Smooth muscle cell (in vitro differentiated cells): Measurements from ENCODE around the gene KIF3B. TPM values are rescaled to one million over a fixed set of nuclear protein-coding genes. Genes with fewer than 3 reads are reported as not detected.
"Not testable (repeated sequence)": the region's sequence is repeated elsewhere in the genome, so short reads cannot be mapped to it uniquely, and the experiment has no call there.

Source experiments
- DNase-seq: peaks from one replicate; lab custom pipeline; 2025; ENCODE audit not compliant: unreplicated experiment; lab: John Stamatoyannopoulos, UW
- H2AFZ ChIP-seq: fragments of 200-600 bp; sonication (generic); 2 replicates; pipeline ENCODE4 v1.6.0; 2016; ENCODE audit warnings: antibody characterized with exemption, low read depth, mild to moderate bottlenecking
- H3F3A ChIP-seq: fragments of 200-600 bp; sonication (generic); 2 replicates; pipeline ENCODE4 v1.6.0; 2017; ENCODE audit warnings: antibody characterized with exemption, low read depth
- H3K27ac ChIP-seq: fragments of 200-600 bp; sonication (generic); 2 replicates; pipeline ENCODE4 v1.5.1; 2016; ENCODE audit warnings: low read depth, mild to moderate bottlenecking
- H3K27me3 ChIP-seq: fragments of 200-600 bp; sonication (generic); 2 replicates; pipeline ENCODE4 v1.6.1; 2016; ENCODE audit warnings: low read depth, mild to moderate bottlenecking
- H3K36me3 ChIP-seq: fragments of 200-600 bp; sonication (generic); 2 replicates; pipeline ENCODE4 v1.5.1; 2016; ENCODE audit warnings: low read depth
- H3K4me1 ChIP-seq: fragments of 200-600 bp; sonication (generic); 2 replicates; pipeline ENCODE4 v1.5.1; 2016; ENCODE audit warnings: low read depth
- H3K4me2 ChIP-seq: fragments of 200-600 bp; sonication (generic); 2 replicates; pipeline ENCODE4 v1.6.0; 2016; ENCODE audit warnings: mild to moderate bottlenecking
- H3K4me3 ChIP-seq: fragments of 200-600 bp; sonication (generic); 2 replicates; pipeline ENCODE4 v1.5.1; 2016; ENCODE audit warnings: mild to moderate bottlenecking
- H3K79me2 ChIP-seq: fragments of 200-600 bp; sonication (generic); 2 replicates; pipeline ENCODE4 v1.6.0; 2016; ENCODE audit warnings: low read depth, mild to moderate bottlenecking
- H3K9ac ChIP-seq: fragments of 200-600 bp; sonication (generic); 2 replicates; pipeline ENCODE4 v1.6.0; 2016; ENCODE audit warnings: low read depth
- H3K9me3 ChIP-seq: fragments of 200-600 bp; sonication (generic); replicated peaks from 2 replicates; pipeline ENCODE4 v1.5.1; 2016; ENCODE audit warnings: low read depth
- H4K20me1 ChIP-seq: fragments of 200-600 bp; sonication (generic); 2 replicates; pipeline ENCODE4 v1.6.0; 2016; ENCODE audit warnings: low read depth
- WGBS: methylation state at CpG from one replicate; pipeline ENCODE4 v1.1.7; 2016; ENCODE audit warnings: low lambda C conversion rate; 5-methylcytosine and 5-hydroxymethylcytosine counted together
- polyA plus RNA-seq: library from polyadenylated mRNA; unstranded; fragments of >200 nt; fragmentation: Nextera tagmentation; extraction: Ambion mirVana; gene quantifications from 2 replicates; pipeline ENCODE4 v1.2.1, GENCODE V29; 2016
- total RNA-seq: library from RNA; depleted of rRNA; stranded (reverse); fragments of >200 nt; gene quantifications from 2 replicates; pipeline ENCODE4 v1.2.3, GENCODE V29; 2014
- TF ChIP-seq, protein P1 (sequence below): fragments of 200-600 bp; sonication (generic); IDR thresholded peaks from 2 replicates; pipeline ENCODE4 v1.5.1; 2017; ENCODE audit warnings: borderline replicate concordance, mild to moderate bottlenecking, antibody characterized with exemption; ENCODE audit not compliant: insufficient read depth, poor library complexity, severe bottlenecking

KIF3B gene
- total and polyA plus RNA-seq, 2 experiments from 2014 or later, result 8.2 to 20.0 TPM

DNA sequence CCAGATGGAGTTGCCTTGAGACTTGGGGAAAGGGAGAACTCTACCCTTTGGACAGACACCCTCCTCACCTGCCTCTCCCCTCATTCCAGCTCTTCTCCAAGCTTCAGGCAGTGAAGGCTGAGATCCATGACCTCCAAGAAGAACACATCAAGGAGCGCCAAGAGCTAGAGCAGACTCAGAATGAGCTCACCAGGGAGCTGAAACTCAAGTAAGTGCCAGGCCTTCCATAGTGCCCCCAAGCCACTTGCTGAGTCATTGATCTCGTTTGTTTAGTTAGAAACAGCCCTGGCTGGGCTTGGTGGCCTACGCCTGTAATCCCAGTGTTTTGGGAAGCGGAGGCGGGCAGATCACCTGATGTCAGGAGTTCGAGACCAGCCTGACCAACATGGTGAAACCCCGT is 39.2 kb downstream of the KIF3B start:
- Histone ChIP-seq H3K4me1 (no peaks in the 10 kb centered on the region), H3K27me3 (no peaks in the 10 kb centered on the region), H4K20me1 (peaks cover 34% of the 10 kb centered on the region), H3F3A (no peaks in the 10 kb centered on the region), H3K9ac (no peak overlapping the region), H3K4me3 (no peak overlapping the region), H3K36me3 (peaks cover 15% of the 10 kb centered on the region), H3K27ac (no peak overlapping the region), H3K9me3 (no peaks in the 10 kb centered on the region), H3K4me2 (no peak overlapping the region), H3K79me2 (peaks cover 5% of the 10 kb centered on the region), H2AFZ (no peak overlapping the region)
- TF ChIP-seq, protein P1, sequence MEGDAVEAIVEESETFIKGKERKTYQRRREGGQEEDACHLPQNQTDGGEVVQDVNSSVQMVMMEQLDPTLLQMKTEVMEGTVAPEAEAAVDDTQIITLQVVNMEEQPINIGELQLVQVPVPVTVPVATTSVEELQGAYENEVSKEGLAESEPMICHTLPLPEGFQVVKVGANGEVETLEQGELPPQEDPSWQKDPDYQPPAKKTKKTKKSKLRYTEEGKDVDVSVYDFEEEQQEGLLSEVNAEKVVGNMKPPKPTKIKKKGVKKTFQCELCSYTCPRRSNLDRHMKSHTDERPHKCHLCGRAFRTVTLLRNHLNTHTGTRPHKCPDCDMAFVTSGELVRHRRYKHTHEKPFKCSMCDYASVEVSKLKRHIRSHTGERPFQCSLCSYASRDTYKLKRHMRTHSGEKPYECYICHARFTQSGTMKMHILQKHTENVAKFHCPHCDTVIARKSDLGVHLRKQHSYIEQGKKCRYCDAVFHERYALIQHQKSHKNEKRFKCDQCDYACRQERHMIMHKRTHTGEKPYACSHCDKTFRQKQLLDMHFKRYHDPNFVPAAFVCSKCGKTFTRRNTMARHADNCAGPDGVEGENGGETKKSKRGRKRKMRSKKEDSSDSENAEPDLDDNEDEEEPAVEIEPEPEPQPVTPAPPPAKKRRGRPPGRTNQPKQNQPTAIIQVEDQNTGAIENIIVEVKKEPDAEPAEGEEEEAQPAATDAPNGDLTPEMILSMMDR, result no peak
- DNase-seq, result no peak
- 90% methylated on average over 7 of the region's 7 CpGs for WGBS

- H3K79me2 ChIP-seq, result no peaks in the 10 kb centered on the region
- no peaks in the 10 kb centered on the region for H3F3A ChIP-seq
- no peak overlapping the region for H3K9ac ChIP-seq
- H3K4me3 ChIP-seq, result no peak overlapping the region
- TF ChIP-seq, protein P1, result no peak
- no peak overlapping the region for H3K27ac ChIP-seq
- DNase-seq, result no peak
- H3K9me3 ChIP-seq, result no peaks in the 10 kb centered on the region
- peaks cover 15% of the 10 kb centered on the region for H3K36me3 ChIP-seq
- H4K20me1 ChIP-seq, result peaks cover 16% of the 10 kb centered on the region
- 92% methylated on average over 6 of the region's 6 CpGs for WGBS
- H3K4me1 ChIP-seq, result no peaks in the 10 kb centered on the region
- no peak overlapping the region for H3K4me2 ChIP-seq
- H3K27me3 ChIP-seq, result no peaks in the 10 kb centered on the region
- H2AFZ ChIP-seq, result no peak overlapping the region
These were observed 41.6 kb downstream of the KIF3B start for GRCh38 chr20:32319100-32319499.

- 100% methylated on average over 1 of the region's 1 CpG for WGBS
These were observed 42.9 kb downstream of the KIF3B start for GRCh38 chr20:32320305-32320704.

DNA sequence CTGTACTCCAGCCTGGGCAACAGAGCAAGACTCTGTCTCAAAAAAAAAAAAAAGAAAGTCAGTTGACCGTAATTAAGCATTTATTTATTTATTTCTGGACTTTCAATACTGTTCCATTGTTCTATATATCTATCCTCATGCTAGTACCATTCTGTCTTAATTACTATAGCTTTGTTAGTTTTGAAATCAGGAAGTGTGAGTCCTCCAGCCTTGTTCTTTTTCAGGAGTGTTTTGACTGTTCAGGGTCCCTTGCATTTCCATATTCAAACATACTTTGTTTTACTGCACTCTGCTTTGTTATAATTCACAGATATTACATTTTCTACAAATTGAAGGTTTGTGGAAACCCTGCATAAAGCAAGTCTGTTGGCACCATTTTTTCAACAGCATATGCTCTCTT is 43.9 kb downstream of the KIF3B start:
- DNase-seq, result no peak
- Histone ChIP-seq H3K9me3 (no peaks in the 10 kb centered on the region), H3K4me1 (no peaks in the 10 kb centered on the region), H3K9ac (no peak overlapping the region), H3K4me3 (no peak overlapping the region), H3K79me2 (no peaks in the 10 kb centered on the region), H3F3A (peaks cover 17% of the 10 kb centered on the region), H3K27me3 (no peaks in the 10 kb centered on the region), H4K20me1 (no peaks in the 10 kb centered on the region), H3K27ac (no peak overlapping the region), H3K4me2 (no peak overlapping the region), H3K36me3 (peaks cover 14% of the 10 kb centered on the region), H2AFZ (no peak overlapping the region)
- WGBS, result 100% methylated on average over 1 of the region's 1 CpG
- TF ChIP-seq, protein P1, result no peak

More at GRCh38 chr20:32320305-32320704, 42.9 kb downstream of the KIF3B start:
- H3K9me3 ChIP-seq, result no peaks in the 10 kb centered on the region
- DNase-seq, result no peak
- no peak overlapping the region for H3K9ac ChIP-seq
- H3K4me2 ChIP-seq, result no peak overlapping the region
- no peak overlapping the region for H3K4me3 ChIP-seq
- H3K79me2 ChIP-seq, result no peaks in the 10 kb centered on the region
- no peak overlapping the region for H2AFZ ChIP-seq
- H3F3A ChIP-seq, result peaks cover 7% of the 10 kb centered on the region
- H4K20me1 ChIP-seq, result peaks cover 7% of the 10 kb centered on the region
- peaks cover 15% of the 10 kb centered on the region for H3K36me3 ChIP-seq
- H3K27ac ChIP-seq, result no peak overlapping the region
- TF ChIP-seq, protein P1, result no peak
- H3K27me3 ChIP-seq, result no peaks in the 10 kb centered on the region
- no peaks in the 10 kb centered on the region for H3K4me1 ChIP-seq

DNA sequence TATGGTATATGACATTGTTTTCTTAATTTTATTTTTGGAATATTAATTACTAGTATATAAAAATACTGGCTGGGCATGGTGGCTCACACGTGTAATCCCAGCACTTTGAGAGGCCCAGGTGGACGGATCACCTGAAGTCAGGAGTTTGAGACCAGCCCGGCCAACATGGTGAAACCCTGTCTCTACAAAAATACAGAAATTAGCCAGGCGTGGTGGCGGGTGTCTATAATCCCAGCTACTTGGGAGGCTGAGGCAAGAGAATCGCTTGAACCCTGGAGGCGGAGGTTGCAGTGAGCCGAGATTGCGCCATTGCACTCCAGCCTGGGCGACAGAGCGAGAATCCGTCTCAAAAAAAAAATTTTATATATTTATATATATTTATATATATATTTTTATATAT is 44.8 kb downstream of the KIF3B start:
- H3K9me3 ChIP-seq, H3K27me3 ChIP-seq, H3K79me2 ChIP-seq, H3K9ac ChIP-seq, DNase-seq, H3K27ac ChIP-seq, H2AFZ ChIP-seq, H3K4me1 ChIP-seq, H4K20me1 ChIP-seq, H3K4me3 ChIP-seq, H3K4me2 ChIP-seq, H3K36me3 ChIP-seq: not testable (repeated sequence)
- 99% methylated on average over 12 of the region's 12 CpGs for WGBS
- H3F3A ChIP-seq, result peaks cover 23% of the 10 kb centered on the region

- H3K4me2 ChIP-seq, H2AFZ ChIP-seq, H3K4me3 ChIP-seq, H3K79me2 ChIP-seq, DNase-seq, H4K20me1 ChIP-seq, H3K36me3 ChIP-seq, H3K4me1 ChIP-seq, H3K27ac ChIP-seq, H3K27me3 ChIP-seq, H3K9me3 ChIP-seq, H3K9ac ChIP-seq: not testable (repeated sequence)
- 91% methylated on average over 5 of the region's 5 CpGs for WGBS
- H3F3A ChIP-seq, result peaks cover 23% of the 10 kb centered on the region
These were observed 46.3 kb downstream of the KIF3B start for GRCh38 chr20:32323761-32324160.
